Melanocyte of skin (primary cell): Measurements from ENCODE around the gene SPPL3. TPM values are rescaled to one million over a fixed set of nuclear protein-coding genes. Genes with fewer than 3 reads are reported as not detected.

Source experiments
- total RNA-seq, 2 donors: library from RNA; depleted of rRNA; stranded (reverse); fragments of >200 nt; gene quantifications; 2 replicates each; pipeline ENCODE4 v1.2.3, GENCODE V29; 2012

Gene SPPL3
- 1 to 10 TPM; 8.7 to 9.3 TPM for total RNA-seq

DNA sequence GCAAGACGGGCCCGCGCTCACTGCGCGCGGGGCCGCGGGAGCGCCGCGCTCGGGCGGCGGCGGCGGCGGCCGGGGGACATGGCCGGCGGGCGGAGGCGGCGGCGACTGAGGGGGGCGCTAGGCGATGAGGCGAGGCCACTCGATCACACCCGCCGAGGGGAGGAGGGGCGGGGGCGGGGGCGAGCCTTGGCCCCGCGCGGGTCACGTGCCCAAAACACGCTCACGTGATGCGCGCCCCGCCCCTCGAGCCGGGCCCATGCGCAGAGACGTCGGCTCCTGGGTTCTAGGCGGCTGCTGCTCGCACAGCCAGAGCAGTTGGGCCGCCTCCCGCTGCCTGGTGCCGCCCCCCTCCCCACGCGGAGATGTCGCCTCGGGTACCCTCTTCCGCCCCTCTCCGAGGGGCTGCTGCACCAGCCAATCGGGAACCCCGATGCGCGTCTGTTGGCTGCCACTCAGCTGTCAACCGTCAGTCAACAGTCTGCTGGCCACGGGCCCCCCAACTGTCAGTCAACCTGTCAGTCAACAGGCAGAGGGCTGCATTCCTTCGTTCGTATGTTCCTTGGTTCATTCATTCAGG lies at the start of gene SPPL3:
SPPL3 (minus strand) TSS at position 162 of the 577 bp plus-strand sequence. CDS start 491 bp downstream, outside the sequence.

DNA sequence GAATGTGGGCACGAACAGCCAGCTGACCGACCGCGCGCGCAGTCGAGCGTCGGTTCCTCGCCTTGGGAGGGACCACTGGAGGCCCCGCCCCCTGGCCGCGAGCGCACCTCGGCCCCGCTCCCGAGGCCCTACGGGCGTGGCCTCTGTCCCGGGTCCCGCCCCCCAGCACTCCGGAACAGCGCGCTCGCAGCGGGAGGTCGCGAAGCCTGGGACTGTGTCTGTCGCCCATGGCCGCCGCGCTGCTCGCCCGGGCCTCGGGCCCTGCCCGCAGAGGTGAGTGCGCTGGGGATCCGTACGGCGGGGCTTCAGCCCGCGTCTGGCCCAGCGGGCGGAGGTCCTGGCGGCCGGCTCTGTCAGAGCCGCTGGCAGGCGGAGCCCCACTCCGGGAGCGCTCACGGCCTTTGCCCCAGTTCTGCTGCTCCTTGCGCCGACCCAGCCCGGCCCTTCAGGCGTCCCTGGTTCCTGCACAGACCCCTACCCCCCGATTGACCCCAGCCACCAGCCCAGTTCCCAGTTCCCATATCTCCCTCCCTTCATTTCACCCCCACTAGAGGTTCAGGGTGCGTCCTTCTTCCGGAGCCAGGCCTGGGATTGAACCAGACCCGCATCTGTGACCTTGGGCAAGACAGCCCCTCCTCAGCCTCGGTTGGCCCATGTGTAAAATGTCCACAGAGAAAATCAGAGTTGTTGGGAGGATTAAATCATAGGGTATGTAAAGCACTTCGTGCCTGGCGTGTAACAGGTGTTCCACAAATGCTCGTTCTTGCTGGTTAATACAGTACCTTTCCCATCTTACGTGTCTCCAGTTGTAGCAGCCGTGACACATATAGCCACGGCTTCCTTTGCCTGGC lies 178.3 kb downstream of the SPPL3 start, which contains the start of gene ACADS:
ACADS (plus strand) TSS at position 168 of the 851 bp plus-strand sequence; CDS start at position 228, 60 bp downstream.

Other genes starting within 250 kb of the SPPL3 start
- gene MLEC, start 217.2 kb downstream of the SPPL3 start, total RNA-seq: 100 to 1,000 TPM; 182 to 241 TPM
- 10 to 100 TPM; 13.4 to 16.3 TPM for gene UNC119B, start 193.9 kb downstream of the SPPL3 start, total RNA-seq
- 10 to 100 TPM; 21.3 to 23.4 TPM for gene ACADS, start 178.5 kb downstream of the SPPL3 start, total RNA-seq
- gene HNF1A, start 74.2 kb upstream of the SPPL3 start, total RNA-seq: not detected
- 10 to 100 TPM; 16.2 to 22.0 TPM for gene C12orf43, start 112.1 kb upstream of the SPPL3 start, total RNA-seq
- 10 to 100 TPM; 70.9 to 78.1 TPM for gene OASL, start 134.9 kb upstream of the SPPL3 start, total RNA-seq
- gene P2RX7, start 228.5 kb upstream of the SPPL3 start, total RNA-seq: 10 to 100 TPM; 17.0 to 38.5 TPM